Caco-2 (cell line): ENCODE data around the gene GRID1. TPM values are rescaled to one million over a fixed set of nuclear protein-coding genes. Genes with fewer than 3 reads are reported as not detected.

Experiments used
- BruUV-seq: library from RNA; stranded (reverse); fragments of 400-500 nt; replicated peaks from 2 replicates; lab custom pipeline; 2021; lab: Mats Ljungman, UMichigan
- CTCF ChIA-PET: fragments of 300-600 bp; sonication (Branson Sonifier 250); formaldehyde crosslinking; loops from one replicate; lab custom pipeline; 2022; ENCODE audit warnings: antibody characterized with exemption; lab: Charles Lee
- POLR2A ChIA-PET: fragments of 300-600 bp; sonication (Branson Sonifier 250); formaldehyde crosslinking; loops from one replicate; lab custom pipeline; 2022; ENCODE audit warnings: antibody characterized with exemption; lab: Charles Lee
- DNase-seq, 2 experiments: peaks; one replicate each; pipeline versions ENCODE4 v3.0.0 to v3.0.0-alpha.2; 2020 to 2022
- H3K27me3 ChIP-seq: replicated peaks from 2 replicates; pipeline ENCODE4 v1.6.0; 2011; ENCODE audit warnings: low read length; ENCODE audit not compliant: control insufficient read depth, insufficient read depth
- H3K36me3 ChIP-seq: 2 replicates; pipeline ENCODE4 v1.5.1; 2011; ENCODE audit warnings: low read length; ENCODE audit not compliant: control insufficient read depth, insufficient read depth
- H3K4me1 ChIP-seq: fragments of 250-450 bp; sonication (Bioruptor Pico); 2 replicates; pipeline ENCODE4 v1.5.1; 2020; ENCODE audit warnings: mild to moderate bottlenecking
- H3K4me3 ChIP-seq: 2 replicates; pipeline ENCODE4 v1.5.1; 2011; ENCODE audit warnings: low read depth, mild to moderate bottlenecking, control low read depth, low read length
- H3K9me3 ChIP-seq: fragments of 250-450 bp; sonication (Bioruptor Pico); 2 replicates; pipeline ENCODE4 v1.5.1; 2020; ENCODE audit warnings: mild to moderate bottlenecking, moderate library complexity
- H3K27ac Mint-ChIP-seq: one replicate; pipeline ENCODE4 v1.8.0; 2022; ENCODE audit warnings: mixed read lengths; ENCODE audit not compliant: unreplicated experiment
- H3K27me3 Mint-ChIP-seq: one replicate; pipeline ENCODE4 v1.8.0; 2022; ENCODE audit warnings: mixed read lengths; ENCODE audit not compliant: insufficient read depth, unreplicated experiment
- H3K36me3 Mint-ChIP-seq: one replicate; pipeline ENCODE4 v1.8.0; 2022; ENCODE audit warnings: mild to moderate bottlenecking, mixed read lengths; ENCODE audit not compliant: insufficient read depth, unreplicated experiment
- H3K4me1 Mint-ChIP-seq: one replicate; pipeline ENCODE4 v1.8.0; 2022; ENCODE audit warnings: low read depth, mixed read lengths; ENCODE audit not compliant: unreplicated experiment
- H3K4me3 Mint-ChIP-seq: one replicate; pipeline ENCODE4 v1.8.0; 2022; ENCODE audit warnings: mild to moderate bottlenecking, moderate library complexity, mixed read lengths; ENCODE audit not compliant: unreplicated experiment
- H3K9me3 Mint-ChIP-seq: one replicate; pipeline ENCODE4 v1.8.0; 2022; ENCODE audit warnings: mixed read lengths; ENCODE audit not compliant: unreplicated experiment
- intact Hi-C: fragments of 100-400 bp; cut with micrococcal nuclease; formaldehyde crosslinking; loops from one replicate; pipeline ENCODE4 v1.10.0; 2022; ENCODE audit not compliant: unreplicated experiment
- total RNA-seq: library from RNA; stranded (reverse); gene quantifications from 2 replicates; pipeline ENCODE4 v1.2.3, GENCODE V29; 2022
- TF ChIP-seq, protein P1 (sequence below), 2 experiments: fragments of 200-600 bp in 1 of 2; IDR thresholded peaks; 1 replicate in 1 of 2; 2 replicates in 1 of 2; pipeline versions ENCODE4 v1.5.1 to v1.8.0; 2011 to 2022; ENCODE audit warnings: antibody characterized with exemption in 1 of 2, control low read depth in 1 of 2, inconsistent platforms in 1 of 2, low read depth in 1 of 2, low read length in 1 of 2, mild to moderate bottlenecking in 1 of 2, moderate library complexity in 1 of 2; ENCODE audit not compliant: insufficient read depth in 1 of 2, severe bottlenecking in 1 of 2, unreplicated experiment in 1 of 2

The GRID1 gene
- total RNA-seq, 1 experiment from 2014 or later: 8.0 TPM

DNA sequence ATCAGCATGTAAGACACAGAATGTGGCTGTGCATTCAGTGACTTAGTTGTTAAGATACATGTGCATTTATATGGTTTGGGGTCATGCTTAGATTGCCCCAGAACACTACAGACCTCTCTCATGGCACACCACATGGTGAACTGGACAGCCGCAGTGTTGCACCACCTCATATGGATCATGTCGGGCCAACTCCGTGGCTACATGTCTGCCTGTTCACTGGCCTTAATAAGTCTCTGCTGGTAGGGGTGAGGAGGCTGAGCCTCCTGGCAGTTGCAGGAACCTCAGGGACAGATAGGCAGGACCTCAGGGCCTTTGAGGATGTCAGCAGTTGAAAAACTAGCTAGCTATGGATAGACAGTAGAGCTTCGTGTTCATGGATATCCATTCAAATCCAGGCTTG lies 751.0 kb downstream of the GRID1 start:
- H3K4me3 Mint-ChIP-seq: no peak overlapping the region

DNA sequence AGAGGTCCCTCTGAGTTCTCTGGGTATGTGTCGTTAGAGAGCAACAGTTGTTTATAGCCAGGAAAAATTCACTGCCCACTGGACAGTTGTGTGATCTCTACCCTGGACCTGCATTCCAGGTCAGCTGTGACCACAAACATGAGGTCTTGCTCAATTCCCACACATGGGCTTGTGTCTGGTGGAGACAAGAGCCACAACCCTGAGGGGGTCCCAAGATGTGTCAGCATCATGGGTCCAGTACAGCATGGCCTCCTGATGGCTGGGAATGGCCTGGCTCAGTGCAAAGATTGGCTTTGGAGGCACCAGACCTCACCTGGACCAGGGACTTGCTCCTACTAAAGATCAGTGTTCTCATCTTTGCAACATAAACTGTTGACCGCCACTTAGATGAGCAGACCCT lies 751.6 kb downstream of the GRID1 start:
- Mint-ChIP-seq H3K36me3 (no peaks in the 10 kb centered on the region), H3K27me3 (no peaks in the 10 kb centered on the region), H3K4me3 (no peak overlapping the region), H3K4me1 (no peaks in the 10 kb centered on the region), H3K9me3 (no peaks in the 10 kb centered on the region), H3K27ac (no peak overlapping the region)
- no peaks in the 10 kb centered on the region for H3K9me3 ChIP-seq
- TF ChIP-seq, protein P1, sequence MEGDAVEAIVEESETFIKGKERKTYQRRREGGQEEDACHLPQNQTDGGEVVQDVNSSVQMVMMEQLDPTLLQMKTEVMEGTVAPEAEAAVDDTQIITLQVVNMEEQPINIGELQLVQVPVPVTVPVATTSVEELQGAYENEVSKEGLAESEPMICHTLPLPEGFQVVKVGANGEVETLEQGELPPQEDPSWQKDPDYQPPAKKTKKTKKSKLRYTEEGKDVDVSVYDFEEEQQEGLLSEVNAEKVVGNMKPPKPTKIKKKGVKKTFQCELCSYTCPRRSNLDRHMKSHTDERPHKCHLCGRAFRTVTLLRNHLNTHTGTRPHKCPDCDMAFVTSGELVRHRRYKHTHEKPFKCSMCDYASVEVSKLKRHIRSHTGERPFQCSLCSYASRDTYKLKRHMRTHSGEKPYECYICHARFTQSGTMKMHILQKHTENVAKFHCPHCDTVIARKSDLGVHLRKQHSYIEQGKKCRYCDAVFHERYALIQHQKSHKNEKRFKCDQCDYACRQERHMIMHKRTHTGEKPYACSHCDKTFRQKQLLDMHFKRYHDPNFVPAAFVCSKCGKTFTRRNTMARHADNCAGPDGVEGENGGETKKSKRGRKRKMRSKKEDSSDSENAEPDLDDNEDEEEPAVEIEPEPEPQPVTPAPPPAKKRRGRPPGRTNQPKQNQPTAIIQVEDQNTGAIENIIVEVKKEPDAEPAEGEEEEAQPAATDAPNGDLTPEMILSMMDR (IDR thresholded peaks at IDR 0.05; ENCODE audit: insufficient read depth in 1 of 2, low read depth in 1 of 2, low read length in 1 of 2, severe bottlenecking in 1 of 2, unreplicated experiment in 1 of 2): no peak
- no peak for DNase-seq
- no TSS peak for BruUV-seq
- peaks cover under 1% of the 10 kb centered on the region; the same call in 1 of the 2 replicates for H3K4me1 ChIP-seq
- H3K4me3 ChIP-seq: no peak overlapping the region
- ChIA-PET POLR2A (no interaction called here), CTCF (no interaction called here)
- intact Hi-C loops: no loop called here
- H3K36me3 ChIP-seq: no peaks in the 10 kb centered on the region
- H3K27me3 ChIP-seq: no peaks in the 10 kb centered on the region

More for the DNA sequence above, 751.0 kb downstream of the GRID1 start:
- Mint-ChIP-seq H3K27ac (no peak overlapping the region), H3K36me3 (no peaks in the 10 kb centered on the region), H3K4me1 (no peaks in the 10 kb centered on the region), H3K9me3 (no peaks in the 10 kb centered on the region), H3K27me3 (no peaks in the 10 kb centered on the region)
- no TSS peak for BruUV-seq
- H3K27me3 ChIP-seq: no peaks in the 10 kb centered on the region
- POLR2A ChIA-PET: no interaction called here
- H3K4me1 ChIP-seq: peaks cover 6% of the 10 kb centered on the region
- H3K36me3 ChIP-seq: no peaks in the 10 kb centered on the region
- H3K4me3 ChIP-seq: no peak overlapping the region
- H3K9me3 ChIP-seq: no peaks in the 10 kb centered on the region
- intact Hi-C loops: no loop called here
- DNase-seq: no peak
- TF ChIP-seq, protein P1 (IDR thresholded peaks at IDR 0.05; ENCODE audit: insufficient read depth in 1 of 2, low read depth in 1 of 2, low read length in 1 of 2, severe bottlenecking in 1 of 2, unreplicated experiment in 1 of 2): no peak
- CTCF ChIA-PET: no interaction called here

DNA sequence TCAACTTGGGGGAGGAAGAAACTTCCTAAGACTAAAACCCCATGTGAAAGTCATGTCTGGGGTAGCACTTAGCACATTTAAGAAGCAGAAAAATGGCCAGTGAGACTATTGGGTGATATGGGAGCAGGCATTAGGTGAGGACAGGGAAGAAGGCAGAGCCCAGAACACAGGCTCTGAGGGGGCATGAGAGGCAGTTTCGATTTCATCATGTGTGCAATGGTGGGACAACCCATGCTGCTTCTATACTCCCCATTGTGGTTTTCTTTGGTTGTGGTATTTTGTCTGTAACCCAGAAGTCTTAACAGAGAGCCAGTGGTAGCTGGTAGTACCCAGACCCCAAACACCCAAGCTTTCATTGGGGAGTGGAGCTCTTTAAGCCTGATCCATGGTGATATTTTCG lies 752.0 kb downstream of the GRID1 start:
- Histone ChIP-seq H3K4me1 (no peaks in the 10 kb centered on the region), H3K9me3 (no peaks in the 10 kb centered on the region), H3K27me3 (no peaks in the 10 kb centered on the region), H3K36me3 (no peaks in the 10 kb centered on the region), H3K4me3 (no peak overlapping the region)
- no peaks in the 10 kb centered on the region for H3K27me3 Mint-ChIP-seq
- no peak for DNase-seq
- H3K27ac Mint-ChIP-seq: no peak overlapping the region
- H3K9me3 Mint-ChIP-seq: no peaks in the 10 kb centered on the region
- H3K4me3 Mint-ChIP-seq: no peak overlapping the region
- H3K36me3 Mint-ChIP-seq: no peaks in the 10 kb centered on the region
- TF ChIP-seq, protein P1 (IDR thresholded peaks at IDR 0.05; ENCODE audit: insufficient read depth in 1 of 2, low read depth in 1 of 2, low read length in 1 of 2, severe bottlenecking in 1 of 2, unreplicated experiment in 1 of 2): no peak
- ChIA-PET CTCF (interaction anchor here (0.5 kb wide), 1 partner anchor 1120 kb away, joined by 3 read pairs; no protein-coding TSS in a partner anchor), POLR2A (no interaction called here)
- no TSS peak for BruUV-seq
- H3K4me1 Mint-ChIP-seq: no peaks in the 10 kb centered on the region
- intact Hi-C loops: no loop called here
